Measurements from ENCODE around the gene RSL1D1.

Gene RSL1D1

GRCh38 chr16:11784038-11784369 is 67.3 kb downstream of the RSL1D1 start:
- H3K36me3 ChIP-seq (ENCODE audit: insufficient read depth, low read length), result peaks cover 12% of the 10 kb centered on the region
- H3K4me3 ChIP-seq (ENCODE audit: low read length), result peak overlapping the region; percentile 61
- peak overlapping the region; percentile 87 for H3K4me2 ChIP-seq (ENCODE audit: low read length)
- H3K4me1 ChIP-seq (ENCODE audit: control insufficient read depth, insufficient read depth, low read length), result peaks cover 39% of the 10 kb centered on the region
- H3K9me3 ChIP-seq (replicated peaks; ENCODE audit: low read length), result no peaks in the 10 kb centered on the region
- H3K9ac ChIP-seq (ENCODE audit: low read depth, low read length), result peak overlapping the region; percentile 75
- no peaks in the 10 kb centered on the region for H3K27me3 ChIP-seq (ENCODE audit: control insufficient read depth, insufficient read depth, low read length)

Measured in skeletal muscle satellite cell (primary cell).